Right forelimb (tissue), 1 donor: Measurements from ENCODE around the gene GDF10.
A peak's percentile ranks its signal among the peaks of the same experiment; 100 is the strongest.

Source experiments
- DNase-seq: peaks from one replicate; pipeline ENCODE4 v3.0.0-alpha.2; 2018

GDF10 gene

DNA sequence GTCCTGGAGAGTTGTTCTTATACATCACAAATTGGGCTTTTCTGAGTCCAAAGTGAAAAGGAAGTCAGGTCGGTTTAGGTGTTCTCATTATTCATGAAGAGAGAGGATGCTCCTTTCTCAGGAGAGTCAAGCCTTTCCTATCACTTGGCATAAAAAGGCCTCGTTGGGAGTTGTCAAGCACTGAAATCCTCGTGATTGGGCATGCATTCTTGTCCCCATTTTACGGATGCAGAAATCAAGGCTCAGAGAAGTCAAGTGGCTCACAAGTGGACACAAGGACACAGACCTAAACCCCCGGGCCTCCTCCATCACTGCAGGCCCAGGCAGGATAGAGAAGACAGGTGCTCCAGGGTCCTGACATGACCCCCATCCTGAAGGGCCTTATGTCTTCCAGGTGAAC, 56.7 kb downstream of the GDF10 start:
- no peak for DNase-seq

DNA sequence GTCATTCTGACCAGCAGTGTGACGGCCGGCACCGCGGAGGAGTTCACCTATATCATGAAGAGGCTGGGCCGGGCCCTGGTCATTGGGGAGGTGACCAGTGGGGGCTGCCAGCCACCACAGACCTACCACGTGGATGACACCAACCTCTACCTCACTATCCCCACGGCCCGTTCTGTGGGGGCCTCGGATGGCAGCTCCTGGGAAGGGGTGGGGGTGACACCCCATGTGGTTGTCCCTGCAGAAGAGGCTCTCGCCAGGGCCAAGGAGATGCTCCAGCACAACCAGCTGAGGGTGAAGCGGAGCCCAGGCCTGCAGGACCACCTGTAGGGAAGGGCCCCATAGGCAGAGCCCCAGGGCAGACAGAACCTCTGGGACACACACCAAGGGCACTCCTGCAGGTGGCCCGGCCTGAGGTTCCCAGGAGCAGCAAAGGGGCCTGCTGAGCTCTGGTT, 57.2 kb downstream of the GDF10 start:
- no peak for DNase-seq

DNA sequence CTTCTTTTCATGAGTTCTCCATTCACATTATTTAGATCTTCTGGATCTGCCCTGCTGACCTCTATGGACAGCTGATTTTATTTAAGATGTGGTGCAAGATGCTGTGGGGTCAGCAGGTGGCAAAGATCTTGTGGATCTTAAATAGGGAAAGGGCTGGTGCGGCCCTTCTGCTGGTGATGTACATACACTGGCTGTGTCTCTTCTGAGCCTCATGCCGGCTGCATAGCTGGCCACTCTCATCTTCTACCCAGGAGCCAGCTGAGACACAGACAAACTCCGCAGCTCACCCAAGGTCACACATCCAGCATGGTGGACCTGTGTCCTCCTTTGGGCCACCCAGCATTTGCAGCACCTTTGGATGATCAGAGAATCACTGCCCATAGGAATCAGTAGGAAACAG, 57.9 kb downstream of the GDF10 start:
- DNase-seq: no peak

DNA sequence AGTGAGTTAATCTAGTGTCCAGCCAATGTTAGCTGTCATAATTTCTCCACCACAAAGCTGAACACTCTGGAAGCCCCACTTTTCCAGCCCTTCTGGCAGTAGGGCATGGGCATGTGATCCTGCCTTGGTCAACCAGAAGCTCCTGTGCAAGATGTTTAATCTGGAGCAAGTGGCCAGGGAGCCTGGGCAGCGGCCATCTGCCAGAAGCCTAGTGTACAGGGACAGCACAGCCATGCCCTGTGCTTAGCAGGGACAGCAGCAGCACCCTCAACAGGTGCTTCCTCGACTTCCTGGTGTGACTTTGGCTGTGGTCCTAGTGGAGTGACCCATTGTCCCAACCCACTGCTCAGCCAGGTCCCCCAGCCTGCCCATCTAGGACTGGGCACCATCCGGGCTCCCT, 58.5 kb downstream of the GDF10 start:
- no peak for DNase-seq

DNA sequence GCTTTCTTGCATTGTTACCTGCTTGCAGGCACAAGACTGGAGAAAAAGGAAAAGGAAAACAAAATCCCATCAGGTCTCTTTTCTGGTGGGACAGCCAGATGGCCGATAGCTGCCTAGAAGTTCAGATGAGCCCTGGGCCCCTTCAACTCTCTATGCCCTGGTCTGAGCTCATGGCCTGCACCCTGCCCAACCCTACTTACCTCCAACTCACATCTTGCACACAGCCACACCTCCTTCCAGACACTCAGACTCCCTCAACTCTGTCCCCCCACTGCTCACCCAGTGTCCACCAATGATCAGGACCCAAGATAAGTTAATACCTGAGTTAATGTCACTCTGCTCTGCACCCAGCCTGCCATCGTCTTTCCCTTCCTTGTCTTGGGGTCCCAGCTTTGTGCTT, 59.1 kb downstream of the GDF10 start:
- no peak for DNase-seq

DNA sequence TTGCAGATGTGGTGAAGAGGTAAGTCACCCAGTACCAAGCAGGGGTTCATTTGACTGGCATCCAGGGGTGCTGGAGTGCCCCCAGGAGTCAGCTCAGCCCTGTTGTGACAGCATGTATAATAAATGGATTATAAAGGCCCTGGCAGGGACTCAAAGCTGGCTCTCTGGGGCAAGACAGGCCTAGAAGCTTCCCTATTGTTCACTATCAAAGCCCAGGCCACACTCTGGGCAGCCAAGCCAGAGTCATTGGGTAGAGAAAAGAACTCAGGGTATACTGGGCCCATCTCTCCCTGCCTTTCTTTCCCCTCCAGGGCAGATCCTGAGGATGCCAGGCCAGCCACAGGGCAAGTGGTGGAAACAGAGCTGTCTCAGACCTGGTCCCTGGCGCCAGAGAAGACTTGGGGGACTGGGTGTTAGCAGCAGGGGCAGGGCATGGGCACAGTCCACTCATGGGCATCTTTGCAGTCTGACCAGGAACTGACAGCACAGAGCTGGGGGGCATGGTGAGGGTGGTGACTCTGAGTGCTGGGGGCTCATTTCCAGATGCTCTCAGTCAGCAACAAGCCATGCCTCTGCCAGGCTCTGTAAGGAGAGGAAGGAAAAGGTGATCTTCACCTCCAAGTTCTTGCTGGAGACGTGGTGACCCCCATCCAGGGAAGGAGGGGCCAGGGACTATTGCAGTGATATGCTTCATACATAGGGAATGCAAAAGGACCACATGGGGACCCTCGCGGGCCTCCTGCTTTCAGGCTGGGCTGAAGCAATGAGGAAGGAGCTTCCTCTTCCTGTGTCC, 59.8 kb downstream of the GDF10 start:
- no peak for DNase-seq

DNA sequence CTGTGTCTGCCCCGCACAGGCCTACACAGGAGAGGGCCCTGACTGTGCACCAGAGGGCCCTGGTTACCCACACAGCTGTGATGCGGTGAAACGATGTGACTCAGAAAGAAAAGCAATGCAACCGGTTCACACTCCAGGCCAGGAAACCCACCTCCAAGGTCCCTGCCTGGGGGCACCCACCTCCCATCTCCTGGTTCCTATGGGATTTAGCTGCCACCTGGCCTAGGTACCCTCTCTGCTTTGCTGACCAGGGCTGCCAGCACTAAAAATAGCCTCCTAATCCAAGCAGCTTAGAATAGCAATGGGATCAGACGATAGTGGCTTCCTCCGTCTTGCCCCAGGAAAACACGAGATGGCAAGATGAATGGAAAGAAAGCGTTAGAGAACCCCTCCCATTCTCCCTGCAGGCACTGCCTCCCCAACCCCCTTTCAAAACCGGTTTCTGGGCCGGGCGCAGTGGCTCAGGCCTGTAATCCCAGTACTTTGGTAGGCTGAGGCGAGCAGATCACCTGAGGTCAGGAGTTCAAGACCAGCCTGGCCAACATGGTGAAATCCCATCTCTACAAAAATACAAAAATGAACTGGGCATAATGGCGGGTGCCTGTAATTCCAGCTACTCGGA, 60.5 kb downstream of the GDF10 start:
- no peak for DNase-seq

DNA sequence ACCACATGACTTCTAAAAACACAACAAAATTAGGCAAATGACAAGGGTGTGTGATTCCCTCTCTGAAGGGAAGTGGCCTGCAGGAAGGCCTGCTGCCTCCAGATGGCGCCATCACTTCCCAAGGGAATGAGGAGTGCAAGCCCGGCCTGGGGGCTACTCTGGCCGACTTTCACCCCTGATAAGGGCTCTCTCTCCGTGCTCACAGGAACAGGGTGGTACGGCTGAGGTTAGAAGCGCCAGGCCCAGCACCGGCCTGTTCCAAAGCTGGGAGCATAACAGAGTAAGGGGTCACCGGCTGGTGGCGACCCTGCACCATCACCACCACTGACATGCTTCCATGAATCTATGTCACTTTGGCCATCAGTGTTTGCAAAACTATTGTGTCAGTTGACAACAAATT, 61.3 kb downstream of the GDF10 start:
- DNase-seq: peak; percentile 41

DNA sequence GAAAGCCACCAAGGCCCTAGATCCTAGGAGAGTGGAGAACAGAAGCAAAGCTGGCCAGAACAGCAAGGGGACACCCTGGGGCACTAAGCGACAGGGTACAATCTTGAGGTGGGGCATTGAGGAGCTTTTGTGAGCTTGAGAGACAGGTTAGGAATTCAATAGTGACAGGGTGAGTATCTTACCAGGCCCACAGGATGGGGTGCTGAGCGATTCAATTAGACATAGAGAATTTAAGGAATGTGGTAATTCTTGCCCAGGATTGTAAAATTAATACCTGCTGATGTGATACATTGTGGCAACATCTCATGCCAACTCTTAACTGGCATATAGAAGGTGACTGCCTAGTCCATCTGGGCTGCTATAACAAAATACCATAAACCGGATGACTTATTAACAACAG, 62.2 kb downstream of the GDF10 start:
- no peak for DNase-seq
